ENCODE measurements around the gene HSD3B1.

GRCh38 chr1:119510046-119510445 is 3.0 kb downstream of the HSD3B1 start:
- TF ChIP-seq, protein P1, sequence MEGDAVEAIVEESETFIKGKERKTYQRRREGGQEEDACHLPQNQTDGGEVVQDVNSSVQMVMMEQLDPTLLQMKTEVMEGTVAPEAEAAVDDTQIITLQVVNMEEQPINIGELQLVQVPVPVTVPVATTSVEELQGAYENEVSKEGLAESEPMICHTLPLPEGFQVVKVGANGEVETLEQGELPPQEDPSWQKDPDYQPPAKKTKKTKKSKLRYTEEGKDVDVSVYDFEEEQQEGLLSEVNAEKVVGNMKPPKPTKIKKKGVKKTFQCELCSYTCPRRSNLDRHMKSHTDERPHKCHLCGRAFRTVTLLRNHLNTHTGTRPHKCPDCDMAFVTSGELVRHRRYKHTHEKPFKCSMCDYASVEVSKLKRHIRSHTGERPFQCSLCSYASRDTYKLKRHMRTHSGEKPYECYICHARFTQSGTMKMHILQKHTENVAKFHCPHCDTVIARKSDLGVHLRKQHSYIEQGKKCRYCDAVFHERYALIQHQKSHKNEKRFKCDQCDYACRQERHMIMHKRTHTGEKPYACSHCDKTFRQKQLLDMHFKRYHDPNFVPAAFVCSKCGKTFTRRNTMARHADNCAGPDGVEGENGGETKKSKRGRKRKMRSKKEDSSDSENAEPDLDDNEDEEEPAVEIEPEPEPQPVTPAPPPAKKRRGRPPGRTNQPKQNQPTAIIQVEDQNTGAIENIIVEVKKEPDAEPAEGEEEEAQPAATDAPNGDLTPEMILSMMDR (IDR thresholded peaks at IDR 0.05) = no peak
- TF ChIP-seq SIN3A (IDR thresholded peaks at IDR 0.05; ENCODE audit: borderline replicate concordance, insufficient read depth, low read depth, low read length) (no peak), POLR2AphosphoS5 (IDR thresholded peaks at IDR 0.05; ENCODE audit: low read depth, low read length) (no peak)
